NT2/D1 (cell line): ENCODE data around the gene ABTB2.

Experiments
- SUZ12 ChIP-seq: IDR thresholded peaks from 2 replicates; pipeline ENCODE4 v1.6.1; 2011; ENCODE audit not compliant: insufficient read length, insufficient read depth; ENCODE audit errors: extremely low read depth
- YY1 ChIP-seq: IDR thresholded peaks from 2 replicates; pipeline ENCODE4 v1.6.1; 2011; ENCODE audit not compliant: insufficient read length, insufficient read depth
- ZNF274 ChIP-seq: IDR thresholded peaks from 2 replicates; pipeline ENCODE4 v1.6.1; 2011; ENCODE audit warnings: mild to moderate bottlenecking, low read depth, low read length

GRCh38 chr11:34331736-34332135 is 26.1 kb downstream of the ABTB2 start:
- TF ChIP-seq ZNF274 (no peak), YY1 (no peak), SUZ12 (no peak)
